Esophagus muscularis mucosa (tissue), 4 donors: ENCODE data around the gene LAMA3.

Experiments
- EP300 ChIP-seq: sonication (generic); formaldehyde crosslinking; IDR thresholded peaks from one replicate; pipeline ENCODE4 v1.6.1; 2017; ENCODE audit warnings: antibody characterized with exemption
- POLR2A ChIP-seq: fragments of 450-650 bp; IDR thresholded peaks from one replicate; pipeline ENCODE4 v1.6.1; 2017; ENCODE audit warnings: antibody characterized with exemption, moderate library complexity, mild to moderate bottlenecking, low read depth
- POLR2AphosphoS5 ChIP-seq, 2 donors: sonication (generic); formaldehyde crosslinking; IDR thresholded peaks; one replicate each; pipeline ENCODE4 v1.6.1; 2017; ENCODE audit warnings: antibody characterized with exemption in 2 of 2
- TF ChIP-seq, protein P1 (sequence below), 3 experiments: fragments of 200-600 bp in 2 of 3; fragments of 450-650 bp in 1 of 3; sonication (generic) in 2 of 3; IDR thresholded peaks; one replicate each; pipeline ENCODE4 v1.5.1; 2017 to 2019; ENCODE audit warnings: antibody characterized with exemption in 3 of 3, mild to moderate bottlenecking in 2 of 3, moderate library complexity in 1 of 3

DNA sequence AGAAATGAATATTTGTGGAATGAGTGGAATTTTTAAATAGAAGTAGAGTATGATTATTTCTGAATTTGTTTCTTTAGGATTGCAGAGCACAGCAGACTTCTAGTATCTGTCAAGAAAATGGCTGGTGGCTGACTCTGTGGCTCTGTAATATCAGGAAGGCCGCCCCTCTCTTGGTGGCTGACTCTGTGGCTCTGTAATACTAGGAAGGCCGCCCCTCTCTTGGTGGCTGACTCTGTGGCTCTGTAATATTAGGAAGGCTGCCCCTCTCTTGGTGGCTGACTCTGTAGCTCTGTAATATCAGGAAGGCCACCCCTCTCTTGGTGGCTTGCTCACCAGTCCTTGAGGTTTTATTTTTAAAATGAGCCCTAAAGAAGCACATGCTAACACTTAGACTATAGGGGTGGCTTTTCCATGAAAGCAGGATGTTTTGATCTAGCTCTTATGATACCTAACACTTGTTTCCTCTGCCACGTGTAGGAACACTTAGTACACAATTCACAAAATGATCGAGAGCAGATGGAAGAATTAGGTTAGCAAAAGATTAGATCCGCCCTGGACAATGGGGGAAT lies 240.2 kb downstream of the LAMA3 start:
- TF ChIP-seq, protein P1, sequence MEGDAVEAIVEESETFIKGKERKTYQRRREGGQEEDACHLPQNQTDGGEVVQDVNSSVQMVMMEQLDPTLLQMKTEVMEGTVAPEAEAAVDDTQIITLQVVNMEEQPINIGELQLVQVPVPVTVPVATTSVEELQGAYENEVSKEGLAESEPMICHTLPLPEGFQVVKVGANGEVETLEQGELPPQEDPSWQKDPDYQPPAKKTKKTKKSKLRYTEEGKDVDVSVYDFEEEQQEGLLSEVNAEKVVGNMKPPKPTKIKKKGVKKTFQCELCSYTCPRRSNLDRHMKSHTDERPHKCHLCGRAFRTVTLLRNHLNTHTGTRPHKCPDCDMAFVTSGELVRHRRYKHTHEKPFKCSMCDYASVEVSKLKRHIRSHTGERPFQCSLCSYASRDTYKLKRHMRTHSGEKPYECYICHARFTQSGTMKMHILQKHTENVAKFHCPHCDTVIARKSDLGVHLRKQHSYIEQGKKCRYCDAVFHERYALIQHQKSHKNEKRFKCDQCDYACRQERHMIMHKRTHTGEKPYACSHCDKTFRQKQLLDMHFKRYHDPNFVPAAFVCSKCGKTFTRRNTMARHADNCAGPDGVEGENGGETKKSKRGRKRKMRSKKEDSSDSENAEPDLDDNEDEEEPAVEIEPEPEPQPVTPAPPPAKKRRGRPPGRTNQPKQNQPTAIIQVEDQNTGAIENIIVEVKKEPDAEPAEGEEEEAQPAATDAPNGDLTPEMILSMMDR (IDR thresholded peaks at IDR 0.05): no peak
- no peak for TF ChIP-seq POLR2A
- no peak for TF ChIP-seq EP300
- no peak for TF ChIP-seq POLR2AphosphoS5 (IDR thresholded peaks at IDR 0.05)
